HFFc6 (cell line): ENCODE measurements around the gene ZNF205. TPM values are rescaled to one million over a fixed set of nuclear protein-coding genes. Genes with fewer than 3 reads are reported as not detected.

ENCODE experiments used
- DNase-seq: peaks from one replicate; pipeline ENCODE4 v3.0.0-alpha.2; 2018
- H3K27ac Mint-ChIP-seq: 2 replicates; pipeline ENCODE4 v1.8.0; 2020; ENCODE audit warnings: mild to moderate bottlenecking, mixed read lengths
- H3K27me3 Mint-ChIP-seq: 2 replicates; pipeline ENCODE4 v1.8.0; 2021; ENCODE audit warnings: mild to moderate bottlenecking, moderate library complexity, mixed read lengths; ENCODE audit not compliant: insufficient read depth
- H3K36me3 Mint-ChIP-seq: 2 replicates; pipeline ENCODE4 v1.8.0; 2021; ENCODE audit warnings: low read depth, mixed read lengths
- H3K4me1 Mint-ChIP-seq: 2 replicates; pipeline ENCODE4 v1.8.0; 2020; ENCODE audit warnings: low read depth, mixed read lengths
- H3K4me3 Mint-ChIP-seq: 2 replicates; pipeline ENCODE4 v1.8.0; 2020; ENCODE audit warnings: mild to moderate bottlenecking, moderate library complexity, mixed read lengths
- H3K9me3 Mint-ChIP-seq: 2 replicates; pipeline ENCODE4 v1.8.0; 2020; ENCODE audit warnings: mild to moderate bottlenecking, mixed read lengths
- long read RNA-seq: library from polyadenylated mRNA; unstranded; transcript quantifications from one replicate; pipeline ENCODE4 v2.0.0, GENCODE V29; 2019
- total RNA-seq, 6 experiments: library from RNA; stranded (reverse); fragmentation: NEBNext Ultra II Directional; extraction: Animal tissue kit (Norgen Biotek cat#: 25700); gene quantifications; 2 replicates in 1 of 6; 3 replicates in 5 of 6; pipeline ENCODE4 v1.2.3, GENCODE V29; 2021
- TF ChIP-seq, protein P1 (sequence below): fragments of 200-600 bp; sonication (generic); IDR thresholded peaks from 2 replicates; pipeline ENCODE4 v1.5.0; 2021; ENCODE audit warnings: antibody characterized with exemption, mild to moderate bottlenecking

Gene ZNF205
- total RNA-seq = 10 to 100 TPM in 2 of 6 experiments, 1 to 10 TPM in 4; 7.6 to 10.2 (median 9.5) TPM
- long read RNA-seq, partial matches to known transcripts = 1 of 1 reads
- long read RNA-seq, other reads (novel, unspliced or antisense) = 0 of 1 reads

DNA sequence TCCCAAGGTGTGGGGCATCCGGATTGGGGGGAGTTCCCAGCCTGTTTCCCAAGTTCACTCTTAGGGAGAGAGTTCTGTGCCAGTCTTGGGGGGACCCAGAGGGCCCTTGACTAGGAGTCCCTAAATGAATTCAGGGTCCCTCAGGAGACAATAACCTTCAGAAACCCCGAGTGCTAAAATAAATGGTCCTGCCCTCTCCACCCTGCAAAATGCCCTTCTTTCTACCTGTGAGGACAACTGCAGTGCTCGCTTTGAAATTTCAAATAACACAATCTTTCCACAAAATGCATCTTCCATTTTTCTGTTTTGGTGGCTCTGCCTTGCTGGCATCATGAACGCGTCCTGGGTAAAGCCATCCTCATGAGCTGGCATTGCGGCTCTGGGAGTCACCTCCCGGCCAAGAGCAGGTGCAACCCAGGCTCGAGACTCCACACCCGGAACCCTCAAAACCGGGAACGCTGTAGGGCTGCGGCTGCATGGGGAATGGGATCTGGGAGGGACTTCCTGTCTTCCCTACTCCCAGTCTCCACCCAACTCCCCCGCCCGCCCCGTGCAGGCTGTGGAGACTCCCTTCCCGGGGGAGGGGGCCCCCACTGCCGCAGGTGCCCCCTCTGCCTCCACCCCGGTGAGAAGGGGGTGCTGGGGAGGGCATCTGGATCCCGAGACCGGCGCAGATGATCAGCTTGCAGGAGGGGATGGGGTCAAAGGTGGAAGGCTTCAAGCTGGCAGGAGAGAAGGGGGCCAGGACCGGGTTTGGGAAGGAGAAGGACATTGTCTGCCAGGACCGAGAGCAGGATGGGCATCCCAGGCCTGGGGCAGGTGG is at the start of gene ZNF205:
TSS of gene ZNF205 (plus strand) at position 529 of the 823 bp plus-strand sequence. CDS start 845 bp downstream, outside the sequence.
- no peaks in the 10 kb centered on the region for H3K9me3 Mint-ChIP-seq
- peak; percentile 54 for DNase-seq
- H3K4me1 Mint-ChIP-seq = peaks cover 30% of the 10 kb centered on the region
- H3K36me3 Mint-ChIP-seq = no peaks in the 10 kb centered on the region
- no peaks in the 10 kb centered on the region for H3K27me3 Mint-ChIP-seq
- peak within 1 kb of the TSS; percentile 85 for H3K4me3 Mint-ChIP-seq
- H3K27ac Mint-ChIP-seq = peak within 1 kb of the TSS; percentile 49
- TF ChIP-seq, protein P1, sequence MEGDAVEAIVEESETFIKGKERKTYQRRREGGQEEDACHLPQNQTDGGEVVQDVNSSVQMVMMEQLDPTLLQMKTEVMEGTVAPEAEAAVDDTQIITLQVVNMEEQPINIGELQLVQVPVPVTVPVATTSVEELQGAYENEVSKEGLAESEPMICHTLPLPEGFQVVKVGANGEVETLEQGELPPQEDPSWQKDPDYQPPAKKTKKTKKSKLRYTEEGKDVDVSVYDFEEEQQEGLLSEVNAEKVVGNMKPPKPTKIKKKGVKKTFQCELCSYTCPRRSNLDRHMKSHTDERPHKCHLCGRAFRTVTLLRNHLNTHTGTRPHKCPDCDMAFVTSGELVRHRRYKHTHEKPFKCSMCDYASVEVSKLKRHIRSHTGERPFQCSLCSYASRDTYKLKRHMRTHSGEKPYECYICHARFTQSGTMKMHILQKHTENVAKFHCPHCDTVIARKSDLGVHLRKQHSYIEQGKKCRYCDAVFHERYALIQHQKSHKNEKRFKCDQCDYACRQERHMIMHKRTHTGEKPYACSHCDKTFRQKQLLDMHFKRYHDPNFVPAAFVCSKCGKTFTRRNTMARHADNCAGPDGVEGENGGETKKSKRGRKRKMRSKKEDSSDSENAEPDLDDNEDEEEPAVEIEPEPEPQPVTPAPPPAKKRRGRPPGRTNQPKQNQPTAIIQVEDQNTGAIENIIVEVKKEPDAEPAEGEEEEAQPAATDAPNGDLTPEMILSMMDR = no peak

DNA sequence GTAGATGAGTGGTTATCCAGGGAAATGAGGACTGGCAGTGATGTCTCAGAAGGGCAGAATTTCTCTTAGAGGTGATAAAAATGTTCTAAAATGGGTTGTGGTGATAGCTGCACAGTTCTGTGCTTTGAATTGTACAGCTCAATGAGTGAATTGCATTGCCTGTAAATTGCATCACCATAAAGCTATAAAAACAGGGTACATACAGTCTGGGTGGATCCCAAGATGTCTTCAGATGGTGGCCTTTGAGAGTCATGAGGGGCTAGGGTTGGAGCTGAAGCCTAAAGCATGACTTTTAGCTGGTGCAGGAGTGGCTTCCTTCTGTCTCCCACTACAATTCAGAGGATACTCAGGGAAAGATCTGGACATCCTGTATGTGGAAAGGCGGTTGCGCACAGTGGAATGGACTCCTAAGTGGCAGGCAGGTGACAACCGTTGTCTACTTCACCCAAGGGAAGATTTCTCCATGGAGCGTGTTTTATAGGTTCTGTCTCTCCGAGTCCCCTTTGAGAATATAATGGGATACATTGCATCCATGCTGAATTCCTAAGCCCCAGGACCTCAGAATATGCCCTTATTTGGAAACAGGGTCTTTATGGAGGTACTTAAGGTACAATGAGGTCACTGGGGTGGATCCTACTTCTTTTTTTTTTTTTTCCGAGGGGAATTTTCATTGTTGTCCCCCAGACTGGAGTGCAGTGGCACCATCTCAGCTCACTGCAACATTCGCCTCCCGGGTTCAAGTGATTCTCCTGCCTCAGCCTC is 48.6 kb upstream of the ZNF205 start:
- TF ChIP-seq, protein P1 = no peak
- no peak overlapping the region for H3K4me3 Mint-ChIP-seq
- no peak for DNase-seq
- H3K4me1 Mint-ChIP-seq = peaks cover 16% of the 10 kb centered on the region
- H3K27me3 Mint-ChIP-seq = peaks cover 2% of the 10 kb centered on the region
- H3K27ac Mint-ChIP-seq = no peak overlapping the region
- H3K9me3 Mint-ChIP-seq = no peaks in the 10 kb centered on the region
- no peaks in the 10 kb centered on the region for H3K36me3 Mint-ChIP-seq

DNA sequence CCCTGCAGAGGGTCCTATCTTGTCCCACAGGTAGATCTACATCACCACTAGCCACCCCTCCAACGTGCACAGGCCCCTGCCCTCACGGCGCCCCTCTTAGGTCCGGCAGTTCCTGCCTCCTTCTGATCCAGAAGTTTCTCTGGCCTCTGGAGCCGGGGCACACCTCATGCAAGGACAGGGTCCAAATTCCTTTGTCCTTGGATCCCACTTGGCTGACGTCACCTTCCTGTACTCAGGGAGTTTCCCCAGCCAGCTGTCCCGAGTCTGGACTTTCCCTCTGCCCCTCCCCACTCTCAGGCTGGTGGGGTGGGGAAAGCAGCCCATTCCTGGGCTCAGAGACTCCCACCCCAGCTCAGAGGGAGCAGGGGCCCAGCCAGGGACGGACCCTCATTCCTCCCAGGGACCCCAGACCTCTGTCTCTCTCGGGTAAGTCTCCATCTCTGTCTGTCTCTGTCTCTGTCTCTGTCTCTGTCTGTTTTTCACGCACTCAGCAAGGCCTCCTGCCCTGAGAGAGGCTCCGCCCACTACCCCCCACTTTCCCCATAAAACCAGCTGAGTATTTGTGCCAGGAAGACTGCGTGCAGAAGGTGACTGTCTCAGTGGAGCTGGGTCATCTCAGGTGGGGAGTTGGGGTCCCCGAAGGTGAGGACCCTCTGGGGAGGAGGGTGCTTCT is 47.2 kb upstream of the ZNF205 start, which contains the start of gene IL32:
TSS of gene IL32 (plus strand) at position 572 of the 673 bp plus-strand sequence. CDS start 172 bp downstream, outside the sequence.
- Mint-ChIP-seq H3K4me1 (peaks cover 9% of the 10 kb centered on the region), H3K27me3 (peaks cover 4% of the 10 kb centered on the region), H3K36me3 (no peaks in the 10 kb centered on the region), H3K9me3 (no peaks in the 10 kb centered on the region), H3K27ac (0 out of 2 replicates have a peak within 1 kb of the TSS, but pooled peaks have one; percentile 14), H3K4me3 (no peak within 1 kb of the TSS)
- DNase-seq = peak; percentile 16
- TF ChIP-seq, protein P1 = no peak

DNA sequence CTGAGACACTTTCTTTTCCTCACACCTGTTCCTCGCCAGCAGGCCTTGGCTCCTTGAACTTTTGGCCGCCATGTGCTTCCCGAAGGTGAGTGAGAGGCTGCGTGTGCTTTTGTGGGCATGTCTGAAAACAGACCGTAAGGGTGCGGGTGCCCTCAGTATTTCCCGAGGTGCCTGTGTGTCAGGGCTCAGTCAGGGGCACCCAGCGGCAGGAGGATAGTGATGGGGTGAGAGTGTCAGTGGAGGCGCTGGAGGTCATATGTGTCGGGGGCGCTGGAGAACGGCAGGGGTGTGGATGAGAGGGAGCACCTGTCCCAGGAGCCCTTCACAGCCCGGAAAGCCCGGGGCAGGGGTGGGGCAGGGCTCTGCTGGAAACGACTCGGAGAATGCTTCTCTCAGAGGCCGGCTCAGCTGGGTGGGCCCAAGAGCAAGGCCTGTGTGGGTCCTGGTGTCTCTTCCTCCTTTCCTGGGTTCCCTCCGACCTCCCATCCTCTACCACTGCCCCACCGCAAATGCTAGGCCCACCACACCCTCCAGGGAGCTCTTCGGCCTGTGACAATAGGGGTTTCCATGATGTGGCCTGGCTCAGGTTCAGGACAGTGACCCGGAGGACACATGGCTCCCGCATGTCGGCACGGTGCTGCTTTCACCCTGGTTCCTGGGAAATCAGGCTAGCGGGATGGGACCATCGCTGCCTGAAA is 46.5 kb upstream of the ZNF205 start:
- DNase-seq = no peak
- Mint-ChIP-seq H3K27ac (no peak overlapping the region), H3K27me3 (peaks cover 4% of the 10 kb centered on the region), H3K9me3 (no peaks in the 10 kb centered on the region), H3K4me1 (peaks cover 9% of the 10 kb centered on the region), H3K4me3 (no peak overlapping the region), H3K36me3 (no peaks in the 10 kb centered on the region)
- TF ChIP-seq, protein P1 = no peak

GRCh38 chr16:3066440-3066748 is 46.0 kb upstream of the ZNF205 start:
- peaks cover 9% of the 10 kb centered on the region for H3K4me1 Mint-ChIP-seq
- H3K27me3 Mint-ChIP-seq = peaks cover 7% of the 10 kb centered on the region
- DNase-seq = no peak
- no peaks in the 10 kb centered on the region for H3K36me3 Mint-ChIP-seq
- no peaks in the 10 kb centered on the region for H3K9me3 Mint-ChIP-seq
- no peak overlapping the region for H3K27ac Mint-ChIP-seq
- TF ChIP-seq, protein P1 = no peak
- H3K4me3 Mint-ChIP-seq = no peak overlapping the region
